ENCODE results near the gene PIMREG. TPM values are rescaled to one million over a fixed set of nuclear protein-coding genes. Genes with fewer than 3 reads are reported as not detected.

Gene PIMREG, protein sequence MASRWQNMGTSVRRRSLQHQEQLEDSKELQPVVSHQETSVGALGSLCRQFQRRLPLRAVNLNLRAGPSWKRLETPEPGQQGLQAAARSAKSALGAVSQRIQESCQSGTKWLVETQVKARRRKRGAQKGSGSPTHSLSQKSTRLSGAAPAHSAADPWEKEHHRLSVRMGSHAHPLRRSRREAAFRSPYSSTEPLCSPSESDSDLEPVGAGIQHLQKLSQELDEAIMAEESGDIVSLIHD
- total RNA-seq = under 1 TPM in 2 of 4 donors, not detected in 2; 0.31 to 0.59 TPM

DNA sequence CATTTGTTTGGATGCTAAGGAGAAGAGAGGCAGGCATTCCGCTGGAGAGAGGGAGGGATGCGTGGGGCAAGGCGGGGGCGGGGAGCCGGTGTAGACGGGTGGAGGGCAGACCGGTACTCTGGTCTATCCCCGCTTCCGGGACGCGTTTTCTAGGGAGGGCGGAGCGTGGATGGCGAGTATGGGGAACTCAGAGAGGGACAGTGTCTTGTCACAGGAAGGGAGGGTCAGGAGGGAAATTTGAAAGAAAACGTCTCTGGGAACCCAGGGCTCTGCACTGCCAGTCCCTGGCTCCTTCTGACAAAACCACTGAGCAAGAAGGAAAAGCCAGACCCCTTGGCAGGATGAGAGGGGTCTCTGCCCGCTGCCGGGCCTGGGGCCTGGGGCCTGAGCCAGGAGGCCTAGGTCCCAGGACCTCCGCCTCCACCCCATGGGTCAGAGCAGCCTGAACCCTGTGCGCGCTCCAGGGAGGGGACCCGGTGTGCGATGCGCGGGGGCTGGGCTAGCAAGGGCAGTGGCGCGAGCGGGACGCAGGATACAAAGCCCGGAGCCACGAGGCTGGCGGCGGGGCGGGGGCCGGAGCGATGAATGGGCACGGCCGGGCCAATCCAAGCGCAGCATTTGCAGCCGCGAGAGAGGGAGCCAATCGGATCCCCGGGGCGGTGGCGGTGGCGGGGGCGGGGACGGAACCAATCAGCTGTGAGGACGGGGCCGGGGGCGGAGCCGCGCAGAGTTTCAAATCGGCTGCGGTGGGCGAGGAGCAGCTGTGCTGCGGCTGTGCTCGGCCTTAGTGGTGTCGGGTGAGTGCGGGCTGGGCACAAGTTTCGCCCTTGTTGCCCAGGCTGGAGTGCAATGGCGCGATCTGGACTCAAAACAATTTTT lies at the start of gene PIMREG:
Gene PIMREG (plus strand): TSS at position 764 of the 879 bp plus-strand sequence. CDS start 656 bp downstream, outside the sequence.
- peaks cover 16% of the 10 kb centered on the region for H3K27me3 ChIP-seq
- ATAC-seq = peak; percentile 99
- WGBS, 2 donors (ENCODE audit: low coverage in 1 of 2) = 0% methylated on average over 10 to 14 of the region's 62 CpGs
- H3K4me1 ChIP-seq = peaks cover 0 to 18% (median 7%) of the 10 kb centered on the region in 3 donors
- no peaks in the 10 kb centered on the region for H3K36me3 ChIP-seq
- H3K4me3 ChIP-seq = peak within 1 kb of the TSS; percentile 40 to 59
- TF ChIP-seq, protein P1, sequence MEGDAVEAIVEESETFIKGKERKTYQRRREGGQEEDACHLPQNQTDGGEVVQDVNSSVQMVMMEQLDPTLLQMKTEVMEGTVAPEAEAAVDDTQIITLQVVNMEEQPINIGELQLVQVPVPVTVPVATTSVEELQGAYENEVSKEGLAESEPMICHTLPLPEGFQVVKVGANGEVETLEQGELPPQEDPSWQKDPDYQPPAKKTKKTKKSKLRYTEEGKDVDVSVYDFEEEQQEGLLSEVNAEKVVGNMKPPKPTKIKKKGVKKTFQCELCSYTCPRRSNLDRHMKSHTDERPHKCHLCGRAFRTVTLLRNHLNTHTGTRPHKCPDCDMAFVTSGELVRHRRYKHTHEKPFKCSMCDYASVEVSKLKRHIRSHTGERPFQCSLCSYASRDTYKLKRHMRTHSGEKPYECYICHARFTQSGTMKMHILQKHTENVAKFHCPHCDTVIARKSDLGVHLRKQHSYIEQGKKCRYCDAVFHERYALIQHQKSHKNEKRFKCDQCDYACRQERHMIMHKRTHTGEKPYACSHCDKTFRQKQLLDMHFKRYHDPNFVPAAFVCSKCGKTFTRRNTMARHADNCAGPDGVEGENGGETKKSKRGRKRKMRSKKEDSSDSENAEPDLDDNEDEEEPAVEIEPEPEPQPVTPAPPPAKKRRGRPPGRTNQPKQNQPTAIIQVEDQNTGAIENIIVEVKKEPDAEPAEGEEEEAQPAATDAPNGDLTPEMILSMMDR (IDR thresholded peaks at IDR 0.05) = no peak
- peak within 1 kb of the TSS in 2 of 4 donors; percentile 53 to 58 for H3K27ac ChIP-seq
- H3K9me3 ChIP-seq = no peaks in the 10 kb centered on the region

DNA sequence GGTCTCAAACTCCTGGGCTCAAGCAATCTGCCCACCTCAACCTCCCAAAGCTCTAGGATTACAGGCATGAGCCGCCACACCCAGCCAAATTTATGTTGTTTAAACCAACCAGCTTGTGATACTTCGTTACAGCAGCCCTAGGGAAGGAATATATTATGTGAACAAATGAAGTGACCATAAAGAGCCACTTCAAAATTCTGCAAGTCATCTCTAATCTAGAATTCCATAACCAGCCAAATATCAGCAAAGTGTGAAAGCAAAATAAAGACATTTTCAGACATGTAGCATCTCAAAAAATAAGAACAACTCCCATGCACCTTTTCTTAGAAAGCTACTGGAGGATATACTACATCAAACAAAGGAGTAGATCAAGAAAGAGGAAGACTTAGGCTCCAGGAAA lies 45.3 kb upstream of the PIMREG start:
- Histone ChIP-seq H3K27ac (no peak overlapping the region), H3K36me3 (no peaks in the 10 kb centered on the region), H3K27me3 (peaks cover 59% of the 10 kb centered on the region), H3K4me1 (no peaks in the 10 kb centered on the region), H3K9me3 (peaks cover 0 to 17% (median 0%) of the 10 kb centered on the region in 3 donors), H3K4me3 (no peak overlapping the region)
- ATAC-seq = no peak
- TF ChIP-seq POLR2AphosphoS5 (IDR thresholded peaks at IDR 0.05) = no peak
- TF ChIP-seq POLR2A (IDR thresholded peaks at IDR 0.05) = no peak
- TF ChIP-seq EP300 (IDR thresholded peaks at IDR 0.05) = no peak
- TF ChIP-seq, protein P1 (IDR thresholded peaks at IDR 0.05) = no peak
- WGBS, 2 donors (ENCODE audit: low coverage in 1 of 2) = 38 to 83% methylated on average over 2 of the region's 2 CpGs

DNA sequence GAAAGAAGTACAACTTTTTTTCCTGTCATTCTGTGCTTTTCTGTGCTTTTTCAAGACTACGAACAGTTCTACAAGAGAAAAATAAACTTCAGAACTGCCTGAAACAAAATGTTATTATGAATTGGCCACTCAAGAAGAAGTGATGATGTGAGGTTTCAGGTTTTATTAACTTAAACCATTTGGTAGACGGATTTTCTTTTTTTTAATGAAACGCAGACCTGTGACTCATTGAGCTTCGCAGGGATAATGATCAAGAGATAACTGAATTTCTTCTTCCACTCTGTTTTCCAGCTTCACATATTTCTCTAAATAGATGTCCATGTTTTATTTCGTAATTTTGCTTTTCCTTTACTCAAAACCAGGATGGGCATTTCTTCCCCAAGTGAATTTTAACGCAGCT lies 42.0 kb upstream of the PIMREG start:
- Histone ChIP-seq H3K4me3 (no peak overlapping the region), H3K9me3 (peaks cover 0 to 17% (median 0%) of the 10 kb centered on the region in 3 donors), H3K27me3 (peaks cover 51% of the 10 kb centered on the region), H3K4me1 (no peaks in the 10 kb centered on the region), H3K36me3 (no peaks in the 10 kb centered on the region), H3K27ac (no peak overlapping the region)
- TF ChIP-seq, protein P1 (IDR thresholded peaks at IDR 0.05) = no peak
- TF ChIP-seq POLR2A (IDR thresholded peaks at IDR 0.05) (no peak), POLR2AphosphoS5 (IDR thresholded peaks at IDR 0.05) (no peak), EP300 (IDR thresholded peaks at IDR 0.05) (no peak)
- ATAC-seq = no peak
- 43 to 65% methylated on average over 5 to 6 of the region's 6 CpGs for WGBS, 2 donors (ENCODE audit: low coverage in 1 of 2)

DNA sequence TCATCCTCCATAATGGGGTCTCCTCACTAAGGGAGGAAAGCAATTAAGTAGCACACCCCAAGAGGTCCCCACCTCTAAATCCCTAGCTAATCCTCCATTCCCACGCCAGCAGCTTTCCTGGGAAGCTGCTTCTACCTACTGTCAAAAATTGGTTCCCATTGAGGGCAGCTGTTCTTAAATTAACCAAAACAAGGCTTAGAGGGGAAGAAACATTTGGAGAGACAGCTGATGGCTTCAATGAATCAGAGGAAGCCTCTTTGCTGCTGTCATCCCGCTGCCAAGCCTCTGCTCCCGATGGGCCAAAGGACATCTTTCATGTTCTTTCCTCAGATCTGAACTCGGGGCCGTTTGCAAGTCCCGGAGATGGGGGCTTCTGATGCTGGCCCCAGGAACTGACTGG lies 36.0 kb upstream of the PIMREG start:
- WGBS, 2 donors (ENCODE audit: low coverage in 1 of 2) = 35 to 52% methylated on average over 4 to 6 of the region's 6 CpGs
- Histone ChIP-seq H3K27me3 (peaks cover 66% of the 10 kb centered on the region), H3K36me3 (no peaks in the 10 kb centered on the region), H3K9me3 (peaks cover 0 to 9% (median 0%) of the 10 kb centered on the region in 3 donors), H3K4me1 (no peaks in the 10 kb centered on the region), H3K4me3 (no peak overlapping the region), H3K27ac (no peak overlapping the region)
- no peak for TF ChIP-seq EP300 (IDR thresholded peaks at IDR 0.05)
- no peak for TF ChIP-seq POLR2A (IDR thresholded peaks at IDR 0.05)
- TF ChIP-seq, protein P1 (IDR thresholded peaks at IDR 0.05) = no peak
- TF ChIP-seq POLR2AphosphoS5 (IDR thresholded peaks at IDR 0.05) = no peak
- ATAC-seq = no peak
